Neuronal stem cell (in vitro differentiated cells): ENCODE measurements around the gene PRR5.
A peak's percentile ranks its signal among the peaks of the same experiment; 100 is the strongest.

ENCODE experiments used
- DNase-seq: peaks from one replicate; pipeline ENCODE4 v3.0.0-alpha.2; 2013; ENCODE audit warnings: low spot score
- H2AFZ ChIP-seq: one replicate; pipeline ENCODE4 v1.6.1; 2013; ENCODE audit warnings: mild to moderate bottlenecking, low read length, inconsistent platforms
- H2AK5ac ChIP-seq: 2 replicates; pipeline ENCODE4 v1.6.1; 2013; ENCODE audit warnings: low read depth, mild to moderate bottlenecking, inconsistent platforms, low read length, moderate library complexity, mixed read lengths
- H2BK120ac ChIP-seq: 2 replicates; pipeline ENCODE4 v1.6.1; 2013; ENCODE audit warnings: low read depth, mild to moderate bottlenecking, inconsistent platforms, low read length, moderate library complexity, mixed read lengths
- H2BK12ac ChIP-seq: one replicate; pipeline ENCODE4 v1.6.1; 2013; ENCODE audit warnings: low read length, inconsistent platforms
- H2BK15ac ChIP-seq: 2 replicates; pipeline ENCODE4 v1.6.1; 2013; ENCODE audit warnings: mild to moderate bottlenecking, low read length, inconsistent platforms, mixed read lengths
- H2BK5ac ChIP-seq: one replicate; pipeline ENCODE4 v1.6.1; 2013; ENCODE audit warnings: inconsistent platforms, mild to moderate bottlenecking, low read length, moderate library complexity
- H3K14ac ChIP-seq: one replicate; pipeline ENCODE4 v1.6.1; 2013; ENCODE audit warnings: low read length, inconsistent platforms
- H3K18ac ChIP-seq: 2 replicates; pipeline ENCODE4 v1.6.1; 2013; ENCODE audit warnings: low read length, inconsistent platforms
- H3K23ac ChIP-seq: 2 replicates; pipeline ENCODE4 v1.6.1; 2013; ENCODE audit warnings: low read depth, mild to moderate bottlenecking, mixed read lengths, low read length, inconsistent platforms; ENCODE audit not compliant: poor library complexity
- H3K27ac ChIP-seq: replicated peaks from 3 replicates; pipeline ENCODE4 v1.5.1; 2013; ENCODE audit warnings: low read length, inconsistent platforms
- H3K27me3 ChIP-seq, 3 experiments: 2 replicates each; pipeline ENCODE4 v1.6.1; 2013; ENCODE audit warnings: low read length in 3 of 3, mild to moderate bottlenecking in 2 of 3, inconsistent platforms in 1 of 3, low read depth in 1 of 3, mixed read lengths in 1 of 3, moderate library complexity in 1 of 3; ENCODE audit not compliant: control insufficient read depth in 3 of 3, insufficient read depth in 3 of 3
- H3K36me3 ChIP-seq, 2 donors: replicated peaks in 1 of 2; 2 replicates each; pipeline ENCODE4 v1.6.1; 2013; ENCODE audit warnings: low read length in 2 of 2; ENCODE audit not compliant: control insufficient read depth in 2 of 2, insufficient read depth in 2 of 2
- H3K4ac ChIP-seq: 2 replicates; pipeline ENCODE4 v1.6.1; 2013; ENCODE audit warnings: inconsistent platforms, mild to moderate bottlenecking, low read length, moderate library complexity
- H3K4me1 ChIP-seq, 2 donors: 1 replicate in 1 of 2; 2 replicates in 1 of 2; pipeline ENCODE4 v1.6.1; 2013; ENCODE audit warnings: low read length in 2 of 2, low read depth in 1 of 2; ENCODE audit not compliant: control insufficient read depth in 2 of 2, insufficient read depth in 1 of 2
- H3K4me2 ChIP-seq: one replicate; pipeline ENCODE4 v1.6.1; 2013; ENCODE audit warnings: mild to moderate bottlenecking, low read length, inconsistent platforms; ENCODE audit not compliant: insufficient read depth, poor library complexity, severe bottlenecking
- H3K4me3 ChIP-seq, 2 donors: 2 replicates each; pipeline ENCODE4 v1.5.1; 2013; ENCODE audit warnings: low read length in 2 of 2, mild to moderate bottlenecking in 2 of 2, inconsistent platforms in 1 of 2, moderate library complexity in 1 of 2
- H3K79me1 ChIP-seq: one replicate; pipeline ENCODE4 v1.6.1; 2013; ENCODE audit warnings: low read depth, mild to moderate bottlenecking, inconsistent platforms, low read length, moderate library complexity
- H3K9ac ChIP-seq: one replicate; pipeline ENCODE4 v1.6.1; 2013; ENCODE audit warnings: mild to moderate bottlenecking, low read depth, low read length, inconsistent platforms; ENCODE audit not compliant: poor library complexity
- H3K9me3 ChIP-seq, 2 donors: replicated peaks in 1 of 2; 2 replicates each; pipeline versions ENCODE3 to v1.6.1; 2013; ENCODE audit warnings: low read length in 2 of 2, mild to moderate bottlenecking in 2 of 2, inconsistent platforms in 1 of 2, low read depth in 1 of 2, mixed read lengths in 1 of 2, moderate library complexity in 1 of 2; ENCODE audit not compliant: control insufficient read depth in 2 of 2, insufficient read depth in 1 of 2
- H4K8ac ChIP-seq: one replicate; pipeline ENCODE4 v1.6.1; 2013; ENCODE audit warnings: low read depth, mild to moderate bottlenecking, inconsistent platforms, low read length, moderate library complexity
- H4K91ac ChIP-seq: one replicate; pipeline ENCODE4 v1.6.1; 2013; ENCODE audit warnings: low read length, low read depth, mild to moderate bottlenecking, inconsistent platforms; ENCODE audit not compliant: poor library complexity
- WGBS, 2 donors: extraction: QIAGEN DNeasy Blood & Tissue Kit; methylation state at CpG; one replicate each; pipeline ENCODE4 v1.1.7; 2013; ENCODE audit warnings: missing lambda C conversion rate in 2 of 2, mixed read lengths in 1 of 2; ENCODE audit not compliant: insufficient read length in 2 of 2, insufficient replicate concordance in 1 of 2; ENCODE audit errors: extremely low coverage in 2 of 2; 5-methylcytosine and 5-hydroxymethylcytosine counted together

The PRR5 gene

GRCh38 chr22:44732661-44733060 is 30.7 kb downstream of the PRR5 start:
- Histone ChIP-seq H3K4me2 (no peak overlapping the region), H2BK5ac (no peak overlapping the region), H2BK120ac (no peak overlapping the region), H3K14ac (peak overlapping the region; percentile 10), H4K91ac (peak overlapping the region; percentile 83), H3K4me1 (peaks cover 9 to 18% of the 10 kb centered on the region in 2 donors), H3K27me3 (peaks cover 0 to 18% (median 0%) of the 10 kb centered on the region in 3 experiments), H3K9me3 (peaks cover 0 to 6% of the 10 kb centered on the region in 2 donors), H4K8ac (peak overlapping the region; percentile 33), H2BK12ac (no peak overlapping the region), H2BK15ac (no peak overlapping the region), H3K4me3 (peak overlapping the region in 1 of 2 donors; percentile 57), H3K18ac (no peak overlapping the region), H2AFZ (no peak overlapping the region), H3K4ac (no peak overlapping the region), H3K9ac (peak overlapping the region; percentile 83), H3K79me1 (peaks cover 4% of the 10 kb centered on the region), H3K27ac (no peak overlapping the region), H3K23ac (peak overlapping the region; percentile 21), H2AK5ac (no peak overlapping the region), H3K36me3 (peaks cover 0 to 6% of the 10 kb centered on the region in 2 donors)
- no CpG with 5 or more reads among the region's 27 CpGs for WGBS, 2 donors
- DNase-seq = no peak

- H3K23ac ChIP-seq = no peak overlapping the region
- H3K27ac ChIP-seq = no peak overlapping the region
- H2AK5ac ChIP-seq = no peak overlapping the region
- no peak overlapping the region for H2BK12ac ChIP-seq
- H3K14ac ChIP-seq = no peak overlapping the region
- H3K9ac ChIP-seq = no peak overlapping the region
- H3K9me3 ChIP-seq = peaks cover 0 to 6% of the 10 kb centered on the region in 2 donors
- no peak overlapping the region for H2BK15ac ChIP-seq
- peaks cover 0 to 5% of the 10 kb centered on the region in 2 donors for H3K36me3 ChIP-seq
- no peak overlapping the region for H3K4me2 ChIP-seq
- no peak overlapping the region for H3K18ac ChIP-seq
- DNase-seq = no peak
- no peak overlapping the region for H2BK5ac ChIP-seq
- WGBS, 2 donors = no CpG with 5 or more reads among the region's 14 CpGs
- H4K91ac ChIP-seq = no peak overlapping the region
- peaks cover 13 to 18% of the 10 kb centered on the region in 2 donors for H3K4me1 ChIP-seq
- H3K4me3 ChIP-seq = no peak overlapping the region
- H3K27me3 ChIP-seq = peaks cover 0 to 24% (median 0%) of the 10 kb centered on the region in 3 experiments
- H2AFZ ChIP-seq = no peak overlapping the region
- H3K4ac ChIP-seq = no peak overlapping the region
- no peak overlapping the region for H2BK120ac ChIP-seq
- H4K8ac ChIP-seq = no peak overlapping the region
- H3K79me1 ChIP-seq = peaks cover 2% of the 10 kb centered on the region
Observed at GRCh38 chr22:44733426-44734106, 31.6 kb downstream of the PRR5 start.

- H3K4me1 ChIP-seq = peaks cover 13 to 14% of the 10 kb centered on the region in 2 donors
- H3K9ac ChIP-seq = no peak overlapping the region
- H4K91ac ChIP-seq = no peak overlapping the region
- H3K4me2 ChIP-seq = no peak overlapping the region
- peaks cover 0 to 5% of the 10 kb centered on the region in 2 donors for H3K36me3 ChIP-seq
- DNase-seq = no peak
- no peak overlapping the region for H2AK5ac ChIP-seq
- no CpG with 5 or more reads among the region's 8 CpGs for WGBS, 2 donors
- no peak overlapping the region for H3K4me3 ChIP-seq
- H2BK5ac ChIP-seq = no peak overlapping the region
- no peak overlapping the region for H3K27ac ChIP-seq
- H4K8ac ChIP-seq = no peak overlapping the region
- no peak overlapping the region for H3K18ac ChIP-seq
- no peak overlapping the region for H2BK15ac ChIP-seq
- no peak overlapping the region for H2BK12ac ChIP-seq
- no peak overlapping the region for H2AFZ ChIP-seq
- H2BK120ac ChIP-seq = no peak overlapping the region
- no peak overlapping the region for H3K4ac ChIP-seq
- peaks cover 0 to 6% of the 10 kb centered on the region in 2 donors for H3K9me3 ChIP-seq
- H3K23ac ChIP-seq = no peak overlapping the region
- H3K79me1 ChIP-seq = peaks cover under 1% of the 10 kb centered on the region
- peaks cover 0 to 30% (median 0%) of the 10 kb centered on the region in 3 experiments for H3K27me3 ChIP-seq
- no peak overlapping the region for H3K14ac ChIP-seq
Observed at GRCh38 chr22:44734278-44734677, 32.3 kb downstream of the PRR5 start.

- H3K79me1 ChIP-seq = no peaks in the 10 kb centered on the region
- H3K4ac ChIP-seq = no peak overlapping the region
- H3K27me3 ChIP-seq = peaks cover 0 to 30% (median 0%) of the 10 kb centered on the region in 3 experiments
- H3K36me3 ChIP-seq = peaks cover 0 to 5% of the 10 kb centered on the region in 2 donors
- no peak overlapping the region for H3K4me3 ChIP-seq
- no peak overlapping the region for H2BK120ac ChIP-seq
- no peak for DNase-seq
- peaks cover 0 to 6% of the 10 kb centered on the region in 2 donors for H3K9me3 ChIP-seq
- H3K23ac ChIP-seq = no peak overlapping the region
- H2AFZ ChIP-seq = no peak overlapping the region
- peak overlapping the region; percentile 22 for H3K9ac ChIP-seq
- no peak overlapping the region for H4K91ac ChIP-seq
- no peak overlapping the region for H3K27ac ChIP-seq
- peak overlapping the region; percentile 48 for H2AK5ac ChIP-seq
- peaks cover 8 to 15% of the 10 kb centered on the region in 2 donors for H3K4me1 ChIP-seq
- H3K4me2 ChIP-seq = no peak overlapping the region
- no peak overlapping the region for H4K8ac ChIP-seq
- H3K14ac ChIP-seq = no peak overlapping the region
- H2BK5ac ChIP-seq = no peak overlapping the region
- peak overlapping the region; percentile 25 for H2BK15ac ChIP-seq
- no peak overlapping the region for H2BK12ac ChIP-seq
- H3K18ac ChIP-seq = peak overlapping the region; percentile 31
- WGBS, 2 donors = no CpG with 5 or more reads among the region's 23 CpGs
Observed at GRCh38 chr22:44734801-44735517, 33.0 kb downstream of the PRR5 start.
